ENCODE measurements around the gene SPAG5. TPM values are rescaled to one million over a fixed set of nuclear protein-coding genes. Genes with fewer than 3 reads are reported as not detected.

Gene SPAG5
- 78.8 and 91.2 TPM in 2 replicates for total RNA-seq (2014; rRNA removed; shearing (Covaris generic))

- in situ Hi-C loops (cut with HindIII; ENCODE audit: low sequenced_read_pairs): no loop called here
- DNase-seq (ENCODE audit: low spot score): peak; percentile 93
Measured at GRCh38 chr17:28598799-28599310, at the start of gene SPAG5. TSS of gene SPAG5 (minus strand) at chr17:28599025. CDS start at chr17:28598946, 79 bp downstream.

DNA sequence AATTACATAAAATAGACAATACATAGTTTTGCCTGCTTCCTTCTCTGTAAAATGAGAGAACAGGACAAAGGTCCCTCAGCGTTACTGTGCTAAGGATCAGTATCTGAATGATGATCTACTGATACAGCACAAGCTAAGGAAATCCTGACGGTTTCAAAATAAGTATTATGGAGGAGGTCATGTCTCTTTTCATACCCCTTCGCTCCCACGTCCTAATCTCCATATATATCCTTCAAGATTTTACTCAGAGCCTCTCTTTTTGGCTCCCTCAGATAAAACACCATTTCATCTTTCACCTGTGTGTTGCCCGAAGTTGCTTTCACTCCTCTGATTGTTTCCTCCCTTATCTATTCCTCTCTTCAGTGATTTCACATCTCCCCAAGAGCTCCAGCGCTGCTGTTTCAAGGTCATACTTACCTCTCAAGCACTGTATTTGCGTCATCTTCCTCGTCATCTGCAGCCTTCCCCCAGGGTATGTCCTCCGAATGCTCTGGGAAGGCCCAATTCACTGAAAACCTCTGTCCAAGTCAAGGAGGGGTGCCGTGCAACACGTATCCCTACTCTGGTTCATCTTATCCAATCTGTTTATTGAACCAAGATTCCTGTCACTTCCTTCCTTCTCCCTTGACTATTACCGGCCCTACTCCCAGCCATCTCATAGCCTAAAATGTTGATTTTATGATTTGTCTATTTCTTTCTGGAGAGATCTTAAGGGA, 47.4 kb upstream of the SPAG5 start:
- in situ Hi-C loops (cut with HindIII; ENCODE audit: low sequenced_read_pairs): no loop called here
- no peak for DNase-seq (ENCODE audit: low spot score)

DNA sequence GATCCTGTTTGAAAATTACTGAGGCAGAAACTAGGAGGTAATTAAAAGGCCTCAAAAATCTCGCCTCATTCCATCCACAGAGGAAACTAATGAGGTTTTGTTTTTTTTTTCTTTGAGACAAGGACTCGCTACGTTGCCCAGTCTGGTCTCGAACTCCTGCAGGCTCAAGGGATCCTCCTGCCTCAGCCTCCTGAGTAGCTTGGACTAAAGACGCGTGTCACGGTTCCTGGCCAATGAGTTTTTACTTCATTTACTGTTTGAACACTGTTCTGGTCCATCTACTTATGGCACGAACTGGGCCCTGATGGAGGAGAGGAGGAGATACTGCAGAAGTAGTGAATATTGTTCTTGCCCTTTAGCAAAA, 46.7 kb upstream of the SPAG5 start:
- in situ Hi-C loops (cut with HindIII; ENCODE audit: low sequenced_read_pairs): no loop called here
- no peak for DNase-seq (ENCODE audit: low spot score)

GRCh38 chr17:28644787-28645575, 46.2 kb upstream of the SPAG5 start, which contains the start of gene BLTP2:
TSS of gene BLTP2 (minus strand) at chr17:28645158. CDS start at chr17:28645056, 102 bp downstream.
- DNase-seq (ENCODE audit: low spot score): peak; percentile 93
- in situ Hi-C loops (cut with HindIII; ENCODE audit: low sequenced_read_pairs): no loop called here

DNA sequence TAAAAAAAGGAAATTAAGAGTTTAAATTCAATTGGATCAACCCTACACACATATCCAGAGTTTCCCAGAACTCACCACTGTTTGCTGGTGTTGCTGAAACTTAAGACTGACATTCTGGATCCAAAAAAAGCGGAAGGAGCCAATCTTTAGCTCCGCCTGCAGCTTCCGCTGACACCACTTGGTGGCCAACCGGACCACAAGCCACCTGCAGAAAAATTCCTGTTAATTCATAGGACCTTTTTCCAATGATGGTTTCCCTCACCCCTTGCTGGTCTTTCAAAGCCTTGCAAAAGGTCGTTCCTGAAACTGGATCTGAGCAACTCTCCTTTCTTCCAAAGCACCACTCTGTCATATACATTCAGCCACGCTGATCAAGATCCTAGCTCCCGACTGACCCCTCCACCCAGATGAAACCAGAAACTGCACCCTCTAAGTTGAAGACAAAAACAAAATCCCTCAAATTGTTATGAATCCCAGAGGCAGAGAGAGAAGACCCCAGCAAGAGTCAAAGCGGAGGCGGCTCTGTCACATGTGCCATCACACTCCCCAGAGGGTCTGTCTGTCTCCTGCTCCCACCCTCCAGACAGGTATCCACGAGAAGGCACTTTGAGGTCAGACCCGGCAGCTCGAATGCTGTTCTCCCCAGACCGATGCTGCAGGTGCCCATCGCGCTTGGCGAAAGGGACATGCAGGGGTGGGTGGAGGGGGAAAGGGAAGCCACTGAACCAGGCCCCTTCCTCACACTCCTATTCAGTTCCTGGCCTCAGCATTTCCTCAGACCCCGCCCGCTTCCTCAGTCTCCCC, 45.4 kb upstream of the SPAG5 start:
- peak; percentile 53 for DNase-seq (ENCODE audit: low spot score)
- in situ Hi-C loops (cut with HindIII; ENCODE audit: low sequenced_read_pairs): no loop called here

DNA sequence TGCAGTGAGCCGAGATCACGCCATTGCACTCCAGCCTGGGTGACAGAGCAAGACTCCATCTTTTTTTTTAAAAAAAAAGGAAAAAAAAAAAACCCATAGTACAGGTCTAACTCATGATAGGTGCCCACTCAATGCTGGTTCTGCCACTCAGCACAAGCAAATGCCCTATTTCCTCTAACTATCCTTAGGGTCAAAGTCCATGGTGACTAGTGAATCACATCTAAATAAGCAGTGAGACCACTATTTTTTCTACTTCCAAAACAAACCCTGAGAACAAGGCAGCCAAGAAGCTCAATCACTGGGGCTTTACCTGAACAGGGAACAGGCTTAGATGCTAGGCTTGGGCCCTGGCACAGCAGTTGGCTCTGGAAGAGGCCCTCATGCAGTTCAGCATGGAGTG, 42.8 kb upstream of the SPAG5 start:
- in situ Hi-C loops (cut with HindIII; ENCODE audit: low sequenced_read_pairs): no loop called here
- no peak for DNase-seq (ENCODE audit: low spot score)

DNA sequence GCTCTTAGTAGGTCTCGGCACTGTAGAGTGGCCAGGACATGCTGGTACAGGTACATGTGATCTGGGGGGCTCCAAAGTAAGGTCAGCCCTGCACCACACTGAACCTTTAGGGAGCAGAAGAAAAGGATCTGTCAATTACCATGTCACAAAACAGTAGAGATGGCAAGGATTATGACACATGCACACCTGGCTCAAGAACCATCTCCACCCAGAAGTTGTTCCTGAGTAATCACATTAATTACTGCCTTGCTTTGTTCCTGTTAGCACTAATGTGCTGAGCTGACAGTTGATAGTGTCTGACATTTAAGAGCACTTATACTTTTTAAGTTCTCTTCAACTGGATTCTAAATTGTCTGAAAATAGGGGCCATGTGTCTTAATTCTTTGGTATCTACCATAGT, 36.7 kb upstream of the SPAG5 start:
- no peak for DNase-seq (ENCODE audit: low spot score)
- in situ Hi-C loops (cut with HindIII; ENCODE audit: low sequenced_read_pairs): no loop called here

- in situ Hi-C loops (cut with HindIII; ENCODE audit: low sequenced_read_pairs): no loop called here
- no peak for DNase-seq (ENCODE audit: low spot score)
Measured at GRCh38 chr17:28634206-28634865, 35.5 kb upstream of the SPAG5 start.

DNA sequence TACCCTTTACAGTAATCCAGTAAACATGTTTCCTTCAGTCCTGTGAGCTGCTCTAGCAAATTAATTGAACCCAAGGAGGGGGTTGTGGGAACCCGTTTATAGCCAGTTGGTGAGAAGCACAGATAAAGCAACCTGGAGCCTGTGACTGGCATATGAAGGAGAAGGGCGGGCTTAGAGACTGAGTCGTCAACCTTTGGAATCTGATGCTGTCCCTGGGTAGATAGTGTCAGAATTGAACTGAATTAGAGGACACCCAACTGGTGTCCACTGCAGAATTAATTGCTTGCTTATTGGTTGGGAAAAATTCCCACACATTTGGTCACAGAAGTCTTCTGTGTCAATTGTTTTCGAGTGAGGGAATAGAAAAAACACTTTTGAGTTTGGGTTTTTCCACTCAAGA, 28.0 kb upstream of the SPAG5 start:
- no peak for DNase-seq (ENCODE audit: low spot score)
- in situ Hi-C loops (cut with HindIII; ENCODE audit: low sequenced_read_pairs): no loop called here

DNA sequence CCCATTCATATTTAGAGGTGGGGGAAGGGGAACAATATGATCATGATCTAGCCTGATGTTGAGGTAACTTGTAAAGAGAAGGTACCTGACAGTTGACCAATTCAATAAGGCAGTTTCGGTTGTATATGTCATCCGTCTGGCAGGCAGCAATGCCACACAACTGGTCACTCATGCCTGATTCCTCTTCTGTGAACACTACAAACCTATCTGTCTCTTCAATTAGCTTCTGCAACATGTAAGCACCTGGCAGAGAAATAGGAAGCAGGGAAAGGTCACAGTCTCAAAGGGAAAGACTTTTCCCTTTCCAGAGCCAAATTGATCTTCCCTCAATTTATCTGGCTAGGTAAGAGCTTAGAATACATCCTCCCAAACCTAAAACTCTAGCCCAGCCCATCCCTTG, 25.3 kb upstream of the SPAG5 start:
- DNase-seq (ENCODE audit: low spot score): no peak
- in situ Hi-C loops (cut with HindIII; ENCODE audit: low sequenced_read_pairs): no loop called here

- in situ Hi-C loops (cut with HindIII; ENCODE audit: low sequenced_read_pairs): no loop called here
- DNase-seq (ENCODE audit: low spot score): no peak
Measured at GRCh38 chr17:28623696-28624095, 24.9 kb upstream of the SPAG5 start.

GRCh38 chr17:28622186-28622585, 23.4 kb upstream of the SPAG5 start:
- in situ Hi-C loops (cut with HindIII; ENCODE audit: low sequenced_read_pairs): no loop called here
- DNase-seq (ENCODE audit: low spot score): no peak

DNA sequence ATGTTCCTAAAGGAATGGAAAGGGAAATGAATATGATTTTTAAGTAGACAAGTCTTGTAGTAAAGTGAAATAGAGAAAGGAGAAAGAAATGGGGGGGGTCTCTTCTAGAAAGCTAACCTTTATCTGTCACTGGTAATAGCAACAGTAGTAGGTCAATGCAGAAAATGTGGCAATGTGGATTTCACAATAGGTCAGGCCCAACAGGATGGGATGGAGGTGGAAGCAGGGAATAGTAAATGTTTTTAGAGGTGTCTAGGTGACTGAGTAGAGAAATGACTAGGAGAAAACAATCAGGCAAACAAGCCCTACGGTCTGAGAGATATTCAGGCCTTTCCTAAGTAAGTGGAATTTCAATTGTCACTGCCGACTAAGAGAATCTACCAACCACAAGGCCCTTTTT, 21.2 kb upstream of the SPAG5 start:
- no peak for DNase-seq (ENCODE audit: low spot score)
- in situ Hi-C loops (cut with HindIII; ENCODE audit: low sequenced_read_pairs): no loop called here

- in situ Hi-C loops (cut with HindIII; ENCODE audit: low sequenced_read_pairs): no loop called here
Measured at GRCh38 chr17:28618464-28618863, 19.6 kb upstream of the SPAG5 start.

DNA sequence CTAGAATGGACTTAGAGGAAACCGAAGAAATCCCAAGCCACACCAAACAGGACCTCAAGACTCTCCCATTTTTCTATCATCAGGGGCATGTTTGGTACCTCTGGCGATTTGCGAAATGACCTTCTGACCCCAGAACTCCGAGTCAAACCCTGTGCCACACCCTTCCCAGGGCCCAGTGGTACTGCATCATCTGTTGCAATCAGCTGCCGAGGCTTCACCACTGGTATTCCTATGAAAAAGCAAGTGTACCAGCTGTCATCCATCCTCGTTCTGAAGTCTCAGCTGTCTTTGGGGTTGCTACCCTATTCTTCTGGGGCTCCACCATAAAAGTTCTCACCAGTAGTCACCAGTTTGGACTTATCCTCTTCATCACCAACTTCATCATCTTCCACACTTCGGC, 17.5 kb upstream of the SPAG5 start:
- in situ Hi-C loops (cut with HindIII; ENCODE audit: low sequenced_read_pairs): no loop called here

More at GRCh38 chr17:28618464-28618863, 19.6 kb upstream of the SPAG5 start:
- DNase-seq (ENCODE audit: low spot score): no peak

GRCh38 chr17:28615260-28615940, 16.6 kb upstream of the SPAG5 start:
- in situ Hi-C loops (cut with HindIII; ENCODE audit: low sequenced_read_pairs): no loop called here
- no peak for DNase-seq (ENCODE audit: low spot score)

More for the DNA sequence above, 17.5 kb upstream of the SPAG5 start:
- DNase-seq (ENCODE audit: low spot score): no peak

DNA sequence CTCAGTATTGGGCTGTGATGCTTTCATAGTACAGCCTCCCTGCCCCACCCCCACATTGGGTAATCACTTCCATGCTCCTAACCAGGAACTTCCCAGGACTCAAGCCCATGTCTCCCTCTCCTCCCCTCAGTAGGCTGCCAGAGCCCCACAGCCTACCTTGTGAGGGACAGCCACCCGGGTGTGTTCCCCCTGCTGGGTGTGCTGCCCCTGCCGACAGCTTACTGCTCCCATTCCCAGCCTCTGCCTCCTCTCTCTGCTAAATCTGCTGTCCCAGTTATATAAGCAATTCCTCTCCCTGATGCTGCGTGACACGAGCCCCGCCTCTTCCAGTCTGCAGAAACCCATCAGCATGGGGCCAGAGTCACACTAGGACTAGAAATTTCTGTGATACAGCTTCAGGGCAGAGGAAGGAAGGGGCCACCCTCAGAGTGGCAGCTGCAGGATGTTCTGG, 15.1 kb upstream of the SPAG5 start, which contains the start of gene RSKR:
Gene RSKR (minus strand): TSS at position 255 of the 451 bp plus-strand sequence. CDS start 24 bp downstream, at position 231.
- in situ Hi-C loops (cut with HindIII; ENCODE audit: low sequenced_read_pairs): no loop called here
- peak; percentile 54 for DNase-seq (ENCODE audit: low spot score)

All from G401 (cell line).